ENCODE measurements around the gene IRF8.

- no peak for TF ChIP-seq CTCF (IDR thresholded peaks at IDR 0.05)
- no peak for TF ChIP-seq POLR2A (IDR thresholded peaks at IDR 0.05)
These were observed 18.1 kb upstream of the IRF8 start for GRCh38 chr16:85880861-85881260.
